ENCODE measurements around the gene CARD11.

- TF ChIP-seq, protein P1, sequence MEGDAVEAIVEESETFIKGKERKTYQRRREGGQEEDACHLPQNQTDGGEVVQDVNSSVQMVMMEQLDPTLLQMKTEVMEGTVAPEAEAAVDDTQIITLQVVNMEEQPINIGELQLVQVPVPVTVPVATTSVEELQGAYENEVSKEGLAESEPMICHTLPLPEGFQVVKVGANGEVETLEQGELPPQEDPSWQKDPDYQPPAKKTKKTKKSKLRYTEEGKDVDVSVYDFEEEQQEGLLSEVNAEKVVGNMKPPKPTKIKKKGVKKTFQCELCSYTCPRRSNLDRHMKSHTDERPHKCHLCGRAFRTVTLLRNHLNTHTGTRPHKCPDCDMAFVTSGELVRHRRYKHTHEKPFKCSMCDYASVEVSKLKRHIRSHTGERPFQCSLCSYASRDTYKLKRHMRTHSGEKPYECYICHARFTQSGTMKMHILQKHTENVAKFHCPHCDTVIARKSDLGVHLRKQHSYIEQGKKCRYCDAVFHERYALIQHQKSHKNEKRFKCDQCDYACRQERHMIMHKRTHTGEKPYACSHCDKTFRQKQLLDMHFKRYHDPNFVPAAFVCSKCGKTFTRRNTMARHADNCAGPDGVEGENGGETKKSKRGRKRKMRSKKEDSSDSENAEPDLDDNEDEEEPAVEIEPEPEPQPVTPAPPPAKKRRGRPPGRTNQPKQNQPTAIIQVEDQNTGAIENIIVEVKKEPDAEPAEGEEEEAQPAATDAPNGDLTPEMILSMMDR (conservative IDR thresholded peaks at IDR 0.05 in 1 of 2, IDR thresholded peaks at IDR 0.05 in 1 of 2; ENCODE audit: low read depth in 1 of 2, low read length in 2 of 2) = no peak
- no peak for TF ChIP-seq EZH2 (IDR thresholded peaks at IDR 0.05; ENCODE audit: low read length, missing control alignments)
Measured at GRCh38 chr7:2971914-2972834, 71.5 kb downstream of the CARD11 start.

Measured in fibroblast of lung (primary cell).